Measurements from ENCODE around the gene DSE.

The DSE gene

GRCh38 chr6:116355796-116356195, 15.0 kb upstream of the DSE start:
- H3K36me3 Mint-ChIP-seq (ENCODE audit: low read depth), result peaks cover 12% of the 10 kb centered on the region
- no peak for TF ChIP-seq CTCF (IDR thresholded peaks at IDR 0.05)
- no peak overlapping the region for H3K27ac Mint-ChIP-seq
- peaks cover 5% of the 10 kb centered on the region for H3K4me1 Mint-ChIP-seq
- no peaks in the 10 kb centered on the region for H3K27me3 Mint-ChIP-seq (ENCODE audit: low read depth, poor library complexity)
- no peak for DNase-seq
- no peaks in the 10 kb centered on the region for H3K9me3 Mint-ChIP-seq
- H3K4me3 Mint-ChIP-seq, result no peak overlapping the region

- Mint-ChIP-seq H3K4me3 (no peak overlapping the region), H3K27ac (no peak overlapping the region), H3K27me3 (ENCODE audit: low read depth, poor library complexity) (no peaks in the 10 kb centered on the region), H3K36me3 (ENCODE audit: low read depth) (peaks cover 12% of the 10 kb centered on the region), H3K9me3 (no peaks in the 10 kb centered on the region), H3K4me1 (no peaks in the 10 kb centered on the region)
- TF ChIP-seq CTCF (IDR thresholded peaks at IDR 0.05), result no peak
- no peak for DNase-seq
Observed at GRCh38 chr6:116359131-116359530, 11.6 kb upstream of the DSE start.

GRCh38 chr6:116359835-116360234, 10.9 kb upstream of the DSE start:
- Mint-ChIP-seq H3K36me3 (ENCODE audit: low read depth) (peaks cover 12% of the 10 kb centered on the region), H3K9me3 (no peaks in the 10 kb centered on the region), H3K27me3 (ENCODE audit: low read depth, poor library complexity) (no peaks in the 10 kb centered on the region), H3K27ac (no peak overlapping the region), H3K4me1 (no peaks in the 10 kb centered on the region), H3K4me3 (no peak overlapping the region)
- TF ChIP-seq CTCF (IDR thresholded peaks at IDR 0.05), result no peak
- DNase-seq, result no peak

- H3K27ac Mint-ChIP-seq, result no peak overlapping the region
- no peak overlapping the region for H3K4me3 Mint-ChIP-seq
- no peaks in the 10 kb centered on the region for H3K4me1 Mint-ChIP-seq
Observed at GRCh38 chr6:116362276-116362675, 8.5 kb upstream of the DSE start.

GRCh38 chr6:116363759-116364158, 7.0 kb upstream of the DSE start:
- no peaks in the 10 kb centered on the region for H3K27me3 Mint-ChIP-seq (ENCODE audit: low read depth, poor library complexity)
- no peaks in the 10 kb centered on the region for H3K4me1 Mint-ChIP-seq
- H3K9me3 Mint-ChIP-seq, result no peaks in the 10 kb centered on the region
- DNase-seq, result no peak
- no peak overlapping the region for H3K4me3 Mint-ChIP-seq
- H3K36me3 Mint-ChIP-seq (ENCODE audit: low read depth), result peaks cover 12% of the 10 kb centered on the region
- H3K27ac Mint-ChIP-seq, result no peak overlapping the region
- no peak for TF ChIP-seq CTCF (IDR thresholded peaks at IDR 0.05)

More at GRCh38 chr6:116362276-116362675, 8.5 kb upstream of the DSE start:
- H3K27me3 Mint-ChIP-seq (ENCODE audit: low read depth, poor library complexity), result no peaks in the 10 kb centered on the region
- TF ChIP-seq CTCF (IDR thresholded peaks at IDR 0.05), result no peak
- H3K9me3 Mint-ChIP-seq, result no peaks in the 10 kb centered on the region
- no peak for DNase-seq
- peaks cover 12% of the 10 kb centered on the region for H3K36me3 Mint-ChIP-seq (ENCODE audit: low read depth)

GRCh38 chr6:116364321-116364720, 6.4 kb upstream of the DSE start:
- no peak for DNase-seq
- TF ChIP-seq CTCF (IDR thresholded peaks at IDR 0.05), result no peak
- H3K36me3 Mint-ChIP-seq (ENCODE audit: low read depth), result peaks cover 12% of the 10 kb centered on the region
- H3K27ac Mint-ChIP-seq, result no peak overlapping the region
- H3K27me3 Mint-ChIP-seq (ENCODE audit: low read depth, poor library complexity), result no peaks in the 10 kb centered on the region
- no peak overlapping the region for H3K4me3 Mint-ChIP-seq
- H3K4me1 Mint-ChIP-seq, result no peaks in the 10 kb centered on the region
- no peaks in the 10 kb centered on the region for H3K9me3 Mint-ChIP-seq
